Gastrocnemius medialis (tissue), 4 donors: ENCODE measurements around the gene SH3BP2.

Source experiments
- POLR2A ChIP-seq, 2 donors: fragments of 450-650 bp; IDR thresholded peaks; one replicate each; pipeline ENCODE4 v1.6.1; 2017; ENCODE audit warnings: antibody characterized with exemption in 2 of 2, mild to moderate bottlenecking in 2 of 2, moderate library complexity in 2 of 2
- TF ChIP-seq, protein P1 (sequence below), 5 experiments: fragments of 450-650 bp in 3 of 5; fragments of 200-600 bp in 2 of 5; sonication (generic) in 2 of 5; IDR thresholded peaks in 4 of 5; conservative IDR thresholded peaks in 1 of 5; 1 replicate in 4 of 5; 2 replicates in 1 of 5; pipeline ENCODE4 v1.5.1; 2016 to 2019; ENCODE audit warnings: antibody characterized with exemption in 5 of 5, mild to moderate bottlenecking in 3 of 5, moderate library complexity in 3 of 5

GRCh38 chr4:2795300-2795892 lies 2.5 kb downstream of the SH3BP2 start:
- TF ChIP-seq, protein P1, sequence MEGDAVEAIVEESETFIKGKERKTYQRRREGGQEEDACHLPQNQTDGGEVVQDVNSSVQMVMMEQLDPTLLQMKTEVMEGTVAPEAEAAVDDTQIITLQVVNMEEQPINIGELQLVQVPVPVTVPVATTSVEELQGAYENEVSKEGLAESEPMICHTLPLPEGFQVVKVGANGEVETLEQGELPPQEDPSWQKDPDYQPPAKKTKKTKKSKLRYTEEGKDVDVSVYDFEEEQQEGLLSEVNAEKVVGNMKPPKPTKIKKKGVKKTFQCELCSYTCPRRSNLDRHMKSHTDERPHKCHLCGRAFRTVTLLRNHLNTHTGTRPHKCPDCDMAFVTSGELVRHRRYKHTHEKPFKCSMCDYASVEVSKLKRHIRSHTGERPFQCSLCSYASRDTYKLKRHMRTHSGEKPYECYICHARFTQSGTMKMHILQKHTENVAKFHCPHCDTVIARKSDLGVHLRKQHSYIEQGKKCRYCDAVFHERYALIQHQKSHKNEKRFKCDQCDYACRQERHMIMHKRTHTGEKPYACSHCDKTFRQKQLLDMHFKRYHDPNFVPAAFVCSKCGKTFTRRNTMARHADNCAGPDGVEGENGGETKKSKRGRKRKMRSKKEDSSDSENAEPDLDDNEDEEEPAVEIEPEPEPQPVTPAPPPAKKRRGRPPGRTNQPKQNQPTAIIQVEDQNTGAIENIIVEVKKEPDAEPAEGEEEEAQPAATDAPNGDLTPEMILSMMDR (IDR thresholded peaks at IDR 0.05 in 4 of 5, conservative IDR thresholded peaks at IDR 0.05 in 1 of 5), result no peak
- TF ChIP-seq POLR2A (IDR thresholded peaks at IDR 0.05), result no peak
